ENCODE results near the gene TMC5. TPM values are rescaled to one million over a fixed set of nuclear protein-coding genes. Genes with fewer than 3 reads are reported as not detected.

Gene TMC5
- polyA plus RNA-seq, 1 donor from 2014 or later = not detected

GRCh38 chr16:19460397-19460796 lies 42.7 kb downstream of the TMC5 start:
- Mint-ChIP-seq H3K4me1 (no peaks in the 10 kb centered on the region), H3K27ac (no peak overlapping the region)

GRCh38 chr16:19463468-19464315 lies 46.0 kb downstream of the TMC5 start:
- Mint-ChIP-seq H3K27ac (no peak overlapping the region), H3K36me3 (no peaks in the 10 kb centered on the region), H3K9me3 (no peaks in the 10 kb centered on the region), H3K4me1 (no peaks in the 10 kb centered on the region), H3K27me3 (no peaks in the 10 kb centered on the region), H3K4me3 (no peak overlapping the region)

More at GRCh38 chr16:19460397-19460796, 42.7 kb downstream of the TMC5 start:
- H3K36me3 Mint-ChIP-seq = no peaks in the 10 kb centered on the region
- no peak overlapping the region for H3K4me3 Mint-ChIP-seq
- no peaks in the 10 kb centered on the region for H3K9me3 Mint-ChIP-seq
- no peaks in the 10 kb centered on the region for H3K27me3 Mint-ChIP-seq

- H3K4me3 Mint-ChIP-seq = no peak overlapping the region
- H3K27ac Mint-ChIP-seq = no peak overlapping the region
- H3K4me1 Mint-ChIP-seq = no peaks in the 10 kb centered on the region
- H3K27me3 Mint-ChIP-seq = no peaks in the 10 kb centered on the region
- no peaks in the 10 kb centered on the region for H3K9me3 Mint-ChIP-seq
- H3K36me3 Mint-ChIP-seq = no peaks in the 10 kb centered on the region
Observed at GRCh38 chr16:19468300-19468699, 50.6 kb downstream of the TMC5 start.

- Mint-ChIP-seq H3K4me3 (no peak overlapping the region), H3K27me3 (no peaks in the 10 kb centered on the region), H3K9me3 (peaks cover 0 to 1% (median 0%) of the 10 kb centered on the region in 3 donors), H3K27ac (no peak overlapping the region), H3K4me1 (no peaks in the 10 kb centered on the region), H3K36me3 (no peaks in the 10 kb centered on the region)
Observed at GRCh38 chr16:19472482-19472881, 54.8 kb downstream of the TMC5 start.

GRCh38 chr16:19474617-19475016 lies 56.9 kb downstream of the TMC5 start:
- peaks cover 4% of the 10 kb centered on the region for H3K27me3 Mint-ChIP-seq
- no peaks in the 10 kb centered on the region for H3K4me1 Mint-ChIP-seq
- no peak overlapping the region for H3K27ac Mint-ChIP-seq
- no peak overlapping the region for H3K4me3 Mint-ChIP-seq
- peaks cover 0 to 1% (median 0%) of the 10 kb centered on the region in 3 donors for H3K9me3 Mint-ChIP-seq
- H3K36me3 Mint-ChIP-seq = no peaks in the 10 kb centered on the region

- peaks cover 0 to 1% (median 0%) of the 10 kb centered on the region in 3 donors for H3K9me3 Mint-ChIP-seq
- no peak overlapping the region for H3K27ac Mint-ChIP-seq
- no peaks in the 10 kb centered on the region for H3K36me3 Mint-ChIP-seq
- H3K4me3 Mint-ChIP-seq = no peak overlapping the region
- H3K27me3 Mint-ChIP-seq = peaks cover 4% of the 10 kb centered on the region
- H3K4me1 Mint-ChIP-seq = no peaks in the 10 kb centered on the region
Observed at GRCh38 chr16:19478505-19478904, 60.8 kb downstream of the TMC5 start.

- Mint-ChIP-seq H3K9me3 (peaks cover 0 to 1% (median 0%) of the 10 kb centered on the region in 3 donors), H3K27ac (no peak overlapping the region), H3K36me3 (no peaks in the 10 kb centered on the region), H3K4me1 (no peaks in the 10 kb centered on the region), H3K4me3 (no peak overlapping the region), H3K27me3 (peaks cover 4% of the 10 kb centered on the region)
Observed at GRCh38 chr16:19479302-19479721, 61.6 kb downstream of the TMC5 start.

- Mint-ChIP-seq H3K4me1 (no peaks in the 10 kb centered on the region), H3K36me3 (no peaks in the 10 kb centered on the region), H3K27me3 (peaks cover 4% of the 10 kb centered on the region), H3K4me3 (no peak overlapping the region), H3K9me3 (no peaks in the 10 kb centered on the region), H3K27ac (no peak overlapping the region)
Observed at GRCh38 chr16:19481296-19481695, 63.6 kb downstream of the TMC5 start.

- Mint-ChIP-seq H3K27me3 (peaks cover 4% of the 10 kb centered on the region), H3K4me3 (no peak overlapping the region), H3K9me3 (no peaks in the 10 kb centered on the region), H3K27ac (no peak overlapping the region), H3K36me3 (no peaks in the 10 kb centered on the region), H3K4me1 (no peaks in the 10 kb centered on the region)
Observed at GRCh38 chr16:19481769-19482168, 64.1 kb downstream of the TMC5 start.

- H3K27ac Mint-ChIP-seq = no peak overlapping the region
- H3K36me3 Mint-ChIP-seq = no peaks in the 10 kb centered on the region
- H3K9me3 Mint-ChIP-seq = no peaks in the 10 kb centered on the region
- peaks cover 4% of the 10 kb centered on the region for H3K27me3 Mint-ChIP-seq
- no peak overlapping the region for H3K4me3 Mint-ChIP-seq
- no peaks in the 10 kb centered on the region for H3K4me1 Mint-ChIP-seq
Observed at GRCh38 chr16:19482291-19482690, 64.6 kb downstream of the TMC5 start.

- no peaks in the 10 kb centered on the region for H3K36me3 Mint-ChIP-seq
- H3K4me3 Mint-ChIP-seq = no peak overlapping the region
- H3K27me3 Mint-ChIP-seq = peaks cover 2% of the 10 kb centered on the region
Observed at GRCh38 chr16:19484096-19484495, 66.4 kb downstream of the TMC5 start.

GRCh38 chr16:19485611-19486010 lies 67.9 kb downstream of the TMC5 start:
- no peaks in the 10 kb centered on the region for H3K27me3 Mint-ChIP-seq

More at GRCh38 chr16:19484096-19484495, 66.4 kb downstream of the TMC5 start:
- H3K27ac Mint-ChIP-seq = no peak overlapping the region
- H3K9me3 Mint-ChIP-seq = no peaks in the 10 kb centered on the region
- H3K4me1 Mint-ChIP-seq = no peaks in the 10 kb centered on the region

GRCh38 chr16:19486051-19486450 lies 68.4 kb downstream of the TMC5 start:
- Mint-ChIP-seq H3K36me3 (no peaks in the 10 kb centered on the region), H3K4me1 (no peaks in the 10 kb centered on the region), H3K27me3 (no peaks in the 10 kb centered on the region), H3K27ac (no peak overlapping the region), H3K4me3 (no peak overlapping the region), H3K9me3 (no peaks in the 10 kb centered on the region)

More at GRCh38 chr16:19485611-19486010, 67.9 kb downstream of the TMC5 start:
- no peak overlapping the region for H3K27ac Mint-ChIP-seq
- H3K4me1 Mint-ChIP-seq = no peaks in the 10 kb centered on the region
- H3K36me3 Mint-ChIP-seq = no peaks in the 10 kb centered on the region
- H3K4me3 Mint-ChIP-seq = no peak overlapping the region
- H3K9me3 Mint-ChIP-seq = no peaks in the 10 kb centered on the region

- Mint-ChIP-seq H3K27me3 (no peaks in the 10 kb centered on the region), H3K9me3 (no peaks in the 10 kb centered on the region), H3K4me3 (no peak overlapping the region), H3K4me1 (no peaks in the 10 kb centered on the region), H3K36me3 (no peaks in the 10 kb centered on the region), H3K27ac (no peak overlapping the region)
Observed at GRCh38 chr16:19486750-19487325, 69.2 kb downstream of the TMC5 start.

GRCh38 chr16:19488213-19488640 lies 70.5 kb downstream of the TMC5 start:
- H3K27ac Mint-ChIP-seq = no peak overlapping the region
- peaks cover 4% of the 10 kb centered on the region for H3K36me3 Mint-ChIP-seq
- H3K27me3 Mint-ChIP-seq = no peaks in the 10 kb centered on the region
- H3K9me3 Mint-ChIP-seq = no peaks in the 10 kb centered on the region
- no peak overlapping the region for H3K4me3 Mint-ChIP-seq
- H3K4me1 Mint-ChIP-seq = peaks cover 0 to 3% (median 0%) of the 10 kb centered on the region in 3 donors

GRCh38 chr16:19490619-19491018 lies 72.9 kb downstream of the TMC5 start:
- peaks cover 8 to 9% (median 9%) of the 10 kb centered on the region in 3 donors for H3K4me1 Mint-ChIP-seq
- H3K27ac Mint-ChIP-seq = no peak overlapping the region
- no peaks in the 10 kb centered on the region for H3K27me3 Mint-ChIP-seq
- no peaks in the 10 kb centered on the region for H3K9me3 Mint-ChIP-seq
- no peak overlapping the region for H3K4me3 Mint-ChIP-seq
- H3K36me3 Mint-ChIP-seq = peaks cover 4% of the 10 kb centered on the region
